Fibroblast of villous mesenchyme (primary cell): ENCODE measurements around the gene UBE2D2. TPM values are rescaled to one million over a fixed set of nuclear protein-coding genes. Genes with fewer than 3 reads are reported as not detected.

Source experiments
- DNase-seq: peaks from one replicate; pipeline ENCODE4 v3.0.0-alpha.2; 2010; ENCODE audit warnings: low read depth
- H3K4me3 ChIP-seq: 2 replicates; pipeline ENCODE4 v1.5.1; 2011; ENCODE audit warnings: low read depth, mild to moderate bottlenecking, low read length
- CTCF ChIP-seq: IDR thresholded peaks from 2 replicates; pipeline ENCODE4 v1.5.1; 2012; ENCODE audit warnings: low read depth, mild to moderate bottlenecking, low read length; ENCODE audit not compliant: insufficient read depth
- total RNA-seq: library from RNA; depleted of rRNA; stranded (reverse); fragments of >200 nt; gene quantifications from 2 replicates; pipeline ENCODE4 v1.2.3, GENCODE V29; 2012

UBE2D2 gene
- total RNA-seq, 1 donor: 56.6 TPM

GRCh38 chr5:139649082-139649991 lies 88.2 kb downstream of the UBE2D2 start:
- H3K4me3 ChIP-seq: peak overlapping the region; percentile 78
- no peak for TF ChIP-seq CTCF
- no peak for DNase-seq

GRCh38 chr5:139650031-139650688 lies 89.0 kb downstream of the UBE2D2 start:
- peak; percentile 43 for TF ChIP-seq CTCF
- H3K4me3 ChIP-seq: peak overlapping the region; percentile 78
- no peak for DNase-seq

- peak overlapping the region; percentile 78 for H3K4me3 ChIP-seq
- no peak for DNase-seq
- TF ChIP-seq CTCF: no peak
These were observed 89.5 kb downstream of the UBE2D2 start for GRCh38 chr5:139650689-139651042.

- H3K4me3 ChIP-seq: peak overlapping the region; percentile 78
- peak; percentile 72 for DNase-seq
- no peak for TF ChIP-seq CTCF
These were observed 90.1 kb downstream of the UBE2D2 start for GRCh38 chr5:139651043-139651834.

- DNase-seq: peak; percentile 92
- peak overlapping the region; percentile 78 for H3K4me3 ChIP-seq
- TF ChIP-seq CTCF: no peak
These were observed 91.0 kb downstream of the UBE2D2 start for GRCh38 chr5:139651853-139652787.

GRCh38 chr5:139652788-139653241 lies 91.7 kb downstream of the UBE2D2 start:
- peak; percentile 7 for TF ChIP-seq CTCF
- peak overlapping the region; percentile 78 for H3K4me3 ChIP-seq
- DNase-seq: peak; percentile 75
